Spinal cord (tissue), 10 donors: ENCODE data around the gene BPIFB6. TPM values are rescaled to one million over a fixed set of nuclear protein-coding genes. Genes with fewer than 3 reads are reported as not detected.

Experiments used
- DNase-seq, 6 donors: peaks; one replicate each; pipeline versions ENCODE4 v3.0.0 to v3.0.0-alpha.2; 2013 to 2015; ENCODE audit warnings: low spot score in 6 of 6, low read depth in 4 of 6
- H3K27ac ChIP-seq: one replicate; pipeline ENCODE4 v1.5.1; 2013; ENCODE audit warnings: low read depth, low read length, control low read depth
- H3K27me3 ChIP-seq: one replicate; pipeline ENCODE4 v1.6.1; 2013; ENCODE audit warnings: low read length; ENCODE audit not compliant: control insufficient read depth, insufficient read depth
- H3K36me3 ChIP-seq: one replicate; pipeline ENCODE4 v1.6.1; 2013; ENCODE audit warnings: low read length; ENCODE audit not compliant: control insufficient read depth, insufficient read depth
- H3K4me1 ChIP-seq: one replicate; pipeline ENCODE4 v1.6.1; 2013; ENCODE audit warnings: low read length; ENCODE audit not compliant: control insufficient read depth, insufficient read depth
- H3K4me3 ChIP-seq: one replicate; pipeline ENCODE4 v1.5.1; 2013; ENCODE audit warnings: low read depth, low read length, control low read depth
- H3K9me3 ChIP-seq: one replicate; pipeline ENCODE4 v1.6.1; 2013; ENCODE audit warnings: low read length; ENCODE audit not compliant: control insufficient read depth, insufficient read depth
- WGBS: methylation state at CpG from one replicate; pipeline ENCODE4 v1.1.5; 2013; ENCODE audit warnings: missing lambda C conversion rate; ENCODE audit not compliant: insufficient coverage; 5-methylcytosine and 5-hydroxymethylcytosine counted together
- polyA plus RNA-seq, 2 donors: library from polyadenylated mRNA; unstranded; fragments of 120-200 nt; gene quantifications; one replicate each; pipeline ENCODE4 v1.2.1, GENCODE V29; 2013; ENCODE audit not compliant: insufficient read length in 2 of 2
- total RNA-seq, 2 donors: library from RNA; depleted of rRNA in 1 of 2; stranded (reverse); fragments of 120-200 nt in 1 of 2; fragments of >200 nt in 1 of 2; gene quantifications; one replicate each; pipeline versions ENCODE4 v1.2.3 to v1.2.4, GENCODE V29; 2013 to 2014
- donor health status: healthy.

BPIFB6 gene
- total and polyA plus RNA-seq, 4 donors: not detected

DNA sequence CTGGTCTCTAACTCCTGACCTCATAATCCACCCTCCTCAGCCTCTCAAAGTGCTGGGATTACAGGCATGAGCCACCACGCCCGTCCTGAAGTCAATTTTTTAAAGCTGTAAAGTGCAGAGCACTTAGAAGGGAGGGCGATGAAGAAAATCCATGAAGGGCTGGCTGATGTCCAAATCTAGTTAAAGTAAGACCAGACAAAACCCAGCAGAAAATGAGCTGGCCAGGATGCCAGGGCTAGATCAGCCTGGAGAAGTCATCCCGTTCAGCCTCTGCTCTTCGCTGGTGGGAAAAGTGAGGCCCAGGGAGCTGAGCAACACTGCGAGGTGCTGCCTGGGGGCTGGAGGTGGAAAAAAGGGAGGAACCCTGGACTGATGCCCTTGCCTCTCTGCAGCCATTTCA lies 51.1 kb downstream of the BPIFB6 start:
- Histone ChIP-seq H3K27ac (no peak overlapping the region), H3K27me3 (no peaks in the 10 kb centered on the region), H3K36me3 (no peaks in the 10 kb centered on the region), H3K4me1 (peaks cover 3% of the 10 kb centered on the region), H3K9me3 (no peaks in the 10 kb centered on the region), H3K4me3 (no peak overlapping the region)
- peak in 1 of 6 donors; percentile 36 for DNase-seq
- 57% methylated on average over 4 of the region's 6 CpGs for WGBS

- peaks cover 3% of the 10 kb centered on the region for H3K4me1 ChIP-seq
- no peak overlapping the region for H3K4me3 ChIP-seq
- H3K27ac ChIP-seq: no peak overlapping the region
- no peaks in the 10 kb centered on the region for H3K27me3 ChIP-seq
- H3K9me3 ChIP-seq: no peaks in the 10 kb centered on the region
- DNase-seq: no peak
- 95% methylated on average over 13 of the region's 20 CpGs for WGBS
- H3K36me3 ChIP-seq: no peaks in the 10 kb centered on the region
Measured at GRCh38 chr20:33083544-33084340, 52.3 kb downstream of the BPIFB6 start.

DNA sequence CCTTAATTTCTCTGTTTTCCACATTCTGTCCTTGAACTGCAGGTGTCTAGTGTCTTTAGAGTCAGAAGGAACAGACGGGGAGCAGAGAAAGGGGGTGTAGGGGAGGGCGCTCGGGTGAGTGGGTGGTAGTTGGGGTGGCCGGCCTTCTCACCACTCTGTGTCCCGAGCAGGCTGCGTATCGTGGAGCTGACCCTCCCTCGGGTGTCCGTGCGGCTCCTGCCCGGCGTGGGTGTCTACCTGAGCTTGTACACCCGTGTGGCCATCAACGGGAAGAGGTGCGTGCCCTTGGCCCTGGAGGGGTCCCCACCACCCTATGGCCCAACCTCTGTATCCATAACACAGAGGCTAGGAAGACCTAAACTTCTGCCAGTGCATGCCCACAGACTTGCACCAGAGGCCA lies 53.3 kb downstream of the BPIFB6 start:
- Histone ChIP-seq H3K4me3 (no peak overlapping the region), H3K27me3 (no peaks in the 10 kb centered on the region), H3K36me3 (no peaks in the 10 kb centered on the region), H3K9me3 (no peaks in the 10 kb centered on the region), H3K27ac (no peak overlapping the region), H3K4me1 (peaks cover 3% of the 10 kb centered on the region)
- no peak for DNase-seq
- WGBS: 89% methylated on average over 13 of the region's 15 CpGs

- no peak for DNase-seq
- Histone ChIP-seq H3K4me3 (no peak overlapping the region), H3K9me3 (no peaks in the 10 kb centered on the region), H3K36me3 (no peaks in the 10 kb centered on the region), H3K27me3 (no peaks in the 10 kb centered on the region), H3K27ac (no peak overlapping the region), H3K4me1 (peaks cover 3% of the 10 kb centered on the region)
- WGBS: 88% methylated on average over 11 of the region's 14 CpGs
Measured at GRCh38 chr20:33086052-33086722, 54.7 kb downstream of the BPIFB6 start.

- 83% methylated on average over 1 of the region's 3 CpGs for WGBS
- no peaks in the 10 kb centered on the region for H3K9me3 ChIP-seq
- no peaks in the 10 kb centered on the region for H3K27me3 ChIP-seq
- no peak overlapping the region for H3K27ac ChIP-seq
- no peaks in the 10 kb centered on the region for H3K4me1 ChIP-seq
- no peaks in the 10 kb centered on the region for H3K36me3 ChIP-seq
- DNase-seq: no peak
- H3K4me3 ChIP-seq: no peak overlapping the region
Measured at GRCh38 chr20:33091147-33091546, 59.7 kb downstream of the BPIFB6 start.

DNA sequence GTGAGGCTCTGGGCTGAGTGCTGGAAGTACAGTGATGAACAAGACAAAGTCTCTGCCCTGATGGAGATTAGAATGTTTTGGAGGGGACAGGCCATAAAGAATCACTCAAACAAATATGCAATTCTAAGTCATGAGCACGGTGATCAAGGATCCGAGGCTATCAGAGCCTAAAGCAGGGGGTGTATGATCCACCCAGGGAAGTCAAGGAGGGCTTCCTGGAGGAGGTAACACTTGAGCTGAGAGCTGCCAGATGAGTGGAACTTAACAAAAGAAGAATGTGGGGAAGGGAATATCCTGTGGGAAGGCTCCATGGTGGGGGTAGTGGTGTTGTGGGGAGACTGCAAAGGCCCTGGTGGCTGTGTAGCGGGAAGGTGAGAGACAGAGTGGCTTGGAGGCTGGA lies 60.2 kb downstream of the BPIFB6 start:
- no peak for DNase-seq
- H3K4me1 ChIP-seq: peaks cover 3% of the 10 kb centered on the region
- H3K36me3 ChIP-seq: no peaks in the 10 kb centered on the region
- H3K9me3 ChIP-seq: no peaks in the 10 kb centered on the region
- no peak overlapping the region for H3K27ac ChIP-seq
- no peaks in the 10 kb centered on the region for H3K27me3 ChIP-seq
- H3K4me3 ChIP-seq: no peak overlapping the region
- WGBS: 87% methylated on average over 3 of the region's 3 CpGs

GRCh38 chr20:33092361-33092760 lies 60.9 kb downstream of the BPIFB6 start:
- Histone ChIP-seq H3K9me3 (no peaks in the 10 kb centered on the region), H3K36me3 (no peaks in the 10 kb centered on the region), H3K27me3 (no peaks in the 10 kb centered on the region), H3K4me1 (peaks cover 6% of the 10 kb centered on the region), H3K4me3 (no peak overlapping the region), H3K27ac (no peak overlapping the region)
- DNase-seq: no peak
- WGBS: 94% methylated on average over 3 of the region's 3 CpGs

- Histone ChIP-seq H3K4me3 (no peak overlapping the region), H3K4me1 (peaks cover 6% of the 10 kb centered on the region), H3K36me3 (no peaks in the 10 kb centered on the region), H3K9me3 (no peaks in the 10 kb centered on the region), H3K27ac (no peak overlapping the region), H3K27me3 (no peaks in the 10 kb centered on the region)
- 88% methylated on average over 1 of the region's 1 CpG for WGBS
- no peak for DNase-seq
Measured at GRCh38 chr20:33093074-33093473, 61.6 kb downstream of the BPIFB6 start.

DNA sequence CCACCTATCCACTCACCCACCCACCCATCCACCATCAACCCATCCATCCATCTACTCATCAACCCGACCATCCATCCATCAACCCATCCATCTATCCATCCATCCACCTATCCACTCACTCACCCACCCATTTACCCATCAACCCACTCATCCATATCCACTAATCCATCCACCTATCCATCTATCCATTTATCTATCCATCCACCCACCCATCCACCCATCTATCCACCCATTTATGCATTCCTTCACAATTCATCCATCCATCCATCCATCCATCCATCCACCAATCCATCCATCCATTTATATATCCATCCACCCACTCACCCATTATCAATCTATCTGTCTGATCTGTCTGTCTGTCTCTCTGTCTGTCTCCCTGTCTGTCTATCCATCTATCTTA lies 62.1 kb downstream of the BPIFB6 start:
- Histone ChIP-seq H3K4me3 (no peak overlapping the region), H3K4me1 (peaks cover 6% of the 10 kb centered on the region), H3K27ac (no peak overlapping the region), H3K36me3 (no peaks in the 10 kb centered on the region), H3K27me3 (no peaks in the 10 kb centered on the region), H3K9me3 (no peaks in the 10 kb centered on the region)
- 48% methylated on average over 1 of the region's 1 CpG for WGBS
- DNase-seq: no peak
